ENCODE measurements around the gene NANS.
"Not testable (repeated sequence)": the region's sequence is repeated elsewhere in the genome, so short reads cannot be mapped to it uniquely, and the experiment has no call there.

The NANS gene

GRCh38 chr9:98039607-98040017 is 16.9 kb upstream of the NANS start:
- no peak for DNase-seq

DNA sequence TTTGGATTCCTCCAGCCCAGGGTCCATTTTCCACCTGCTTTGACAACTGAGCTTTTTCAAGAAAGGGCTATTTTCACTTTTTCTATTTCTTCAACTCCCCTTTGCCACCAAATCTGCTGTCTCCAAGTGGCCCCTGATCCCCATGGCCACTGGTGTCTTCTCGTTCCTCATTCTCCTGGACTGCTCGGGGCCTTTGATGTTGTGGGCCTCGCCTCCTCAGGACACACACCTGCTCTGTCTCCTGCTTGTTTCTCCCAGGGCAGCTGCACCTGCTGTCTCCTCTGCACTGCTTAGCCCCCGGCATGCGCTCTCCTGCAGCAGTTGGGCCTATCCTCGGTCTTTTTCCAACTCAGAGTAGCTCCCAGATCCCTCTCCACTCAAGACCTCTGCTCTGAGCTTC is 16.3 kb upstream of the NANS start:
- DNase-seq = no peak

DNA sequence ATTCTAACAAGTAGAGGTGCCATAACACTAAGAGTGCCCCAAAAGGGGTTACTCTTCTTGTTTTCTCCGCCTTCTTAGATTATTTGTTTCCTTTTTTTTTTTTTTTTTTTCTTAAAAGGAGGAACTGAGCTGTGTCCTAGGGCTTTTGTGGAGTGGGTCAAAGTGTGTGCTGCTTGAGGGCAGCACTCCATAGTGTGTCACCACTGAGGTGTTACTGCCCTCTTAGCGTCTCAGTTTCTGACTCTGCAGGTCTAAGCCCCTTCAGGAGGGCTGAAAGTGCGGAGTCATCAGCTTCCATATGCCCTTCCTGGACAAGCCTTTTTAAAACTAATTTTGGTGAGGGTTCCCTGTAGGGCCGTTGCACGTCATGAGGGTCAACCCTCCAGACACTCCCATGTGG is 12.6 kb upstream of the NANS start:
- DNase-seq = no peak

DNA sequence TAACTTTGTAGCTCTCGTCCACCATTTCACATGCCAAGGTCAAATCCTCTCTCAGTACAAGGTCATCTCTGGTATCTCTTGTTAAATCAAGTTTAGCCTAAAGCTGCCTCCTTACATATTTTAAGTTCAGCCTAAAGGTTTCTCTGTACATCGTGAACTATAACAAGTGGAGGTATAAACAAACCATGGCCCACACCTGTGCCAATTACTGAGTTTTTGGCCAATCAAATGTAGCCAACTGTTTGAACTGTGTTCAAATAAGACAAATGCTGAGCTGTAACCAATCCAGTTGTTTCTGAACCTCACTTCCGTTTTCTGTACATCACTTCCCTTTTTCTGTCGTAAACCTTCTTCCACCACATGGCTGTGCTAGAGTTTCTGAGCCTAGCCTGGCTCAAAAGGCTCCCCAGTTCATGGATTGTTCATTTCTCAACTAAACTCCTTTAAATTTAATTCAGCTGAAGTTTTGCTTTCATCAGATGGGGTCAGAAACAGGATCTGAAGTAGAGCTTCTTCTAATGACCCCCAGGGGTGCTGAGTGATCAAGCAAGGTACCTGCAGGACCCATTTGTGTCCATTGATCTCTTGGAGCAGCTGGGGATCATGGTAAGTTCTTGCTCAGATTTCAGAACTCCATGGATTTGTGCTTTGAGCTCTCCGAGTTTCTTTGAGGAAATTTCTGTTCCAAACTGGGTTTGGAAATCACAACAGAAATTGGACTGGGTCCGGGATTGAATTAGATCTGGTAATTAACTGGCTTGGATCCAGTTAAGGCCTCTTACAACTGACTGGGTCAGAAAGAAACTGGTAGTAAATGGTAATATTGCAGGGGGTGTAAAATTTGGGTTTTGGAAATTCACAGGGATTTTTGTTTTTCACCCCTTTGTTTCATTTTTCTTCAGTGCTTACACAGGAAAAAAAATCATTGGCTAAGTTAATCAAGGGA is 11.0 kb upstream of the NANS start:
- no peak for DNase-seq

GRCh38 chr9:98046180-98046543 is 10.4 kb upstream of the NANS start:
- DNase-seq = no peak

DNA sequence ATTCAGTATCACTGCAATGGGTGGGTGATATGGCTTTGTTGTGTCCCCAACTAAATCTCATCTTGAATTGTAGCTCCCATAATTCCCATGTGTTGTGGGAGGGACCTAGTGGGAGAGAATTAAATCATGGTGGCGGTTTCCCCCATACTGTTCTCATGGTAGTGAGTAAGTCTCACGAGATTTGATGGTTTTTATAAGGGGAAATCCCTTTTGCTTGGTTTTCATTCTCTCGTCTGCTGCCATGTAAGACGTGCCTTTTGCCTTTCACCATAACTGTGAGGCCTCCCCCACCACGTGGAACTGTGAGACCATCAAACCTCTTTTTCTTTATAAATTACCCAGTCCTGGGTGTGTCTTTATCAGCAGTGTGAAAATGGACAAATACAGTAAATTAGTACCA is 9.5 kb upstream of the NANS start:
- no peak for DNase-seq

- DNase-seq = no peak
Observed at GRCh38 chr9:98049288-98050072, 7.1 kb upstream of the NANS start.

GRCh38 chr9:98050351-98050750 is 6.2 kb upstream of the NANS start:
- no peak for DNase-seq

- no peak for DNase-seq
Observed at GRCh38 chr9:98054376-98054951, 2.1 kb upstream of the NANS start.

DNA sequence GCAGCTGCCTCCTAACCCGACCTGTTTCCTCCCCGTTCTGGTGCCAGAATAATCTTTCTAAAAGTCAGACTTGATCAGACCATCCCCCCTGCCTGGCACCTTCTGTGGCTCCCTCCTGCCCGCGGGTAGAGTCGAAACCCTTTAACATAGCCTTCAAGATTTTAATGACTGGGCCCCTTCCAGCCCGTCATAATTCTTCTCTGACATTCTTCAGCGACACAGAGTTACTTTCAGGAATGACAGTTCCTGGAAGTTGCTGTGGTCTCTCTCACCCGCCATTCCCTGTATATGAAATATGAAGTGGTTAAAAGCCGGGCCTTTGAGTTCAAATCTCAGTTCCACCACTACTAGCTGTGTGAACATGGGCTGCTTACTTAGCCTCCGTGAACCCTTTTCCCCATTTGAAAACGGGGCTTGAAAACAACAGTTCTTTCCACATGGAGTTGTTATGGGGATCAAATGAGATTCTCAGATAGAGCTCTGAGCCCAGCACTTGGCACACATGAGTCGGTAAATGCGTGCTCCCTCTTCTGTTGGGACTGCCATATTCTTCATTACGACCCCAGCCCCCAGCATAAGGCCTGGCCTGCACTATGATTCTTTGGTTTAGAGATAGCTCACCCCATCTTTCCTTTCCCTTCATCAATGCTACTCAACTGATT is 737 bp downstream of the NANS start:
- no peak for DNase-seq

- no peak for DNase-seq
Observed at GRCh38 chr9:98062161-98062560, 5.6 kb downstream of the NANS start.

- no peak for DNase-seq
Observed at GRCh38 chr9:98064623-98065392, 8.3 kb downstream of the NANS start.

- no peak for DNase-seq
Observed at GRCh38 chr9:98066235-98066634, 9.7 kb downstream of the NANS start.

DNA sequence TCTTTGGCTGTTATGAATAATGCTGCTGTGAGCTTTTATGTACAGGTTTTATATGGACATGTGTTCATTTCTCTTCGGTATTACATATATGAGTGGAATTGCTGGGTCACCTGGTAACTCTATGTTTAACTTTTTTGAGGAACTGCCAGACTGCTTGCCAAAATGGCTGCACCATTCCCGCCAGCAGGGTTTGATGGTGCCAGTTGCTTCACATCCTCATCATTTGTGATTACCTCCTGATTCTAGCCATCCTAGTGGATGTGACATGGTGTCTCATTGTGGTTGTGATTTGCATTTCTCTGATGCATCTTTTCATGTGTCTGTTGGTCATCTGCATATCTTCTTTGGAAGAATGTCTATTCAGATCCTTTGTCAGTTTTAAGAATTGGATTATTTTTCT is 10.7 kb downstream of the NANS start:
- DNase-seq = no peak

DNA sequence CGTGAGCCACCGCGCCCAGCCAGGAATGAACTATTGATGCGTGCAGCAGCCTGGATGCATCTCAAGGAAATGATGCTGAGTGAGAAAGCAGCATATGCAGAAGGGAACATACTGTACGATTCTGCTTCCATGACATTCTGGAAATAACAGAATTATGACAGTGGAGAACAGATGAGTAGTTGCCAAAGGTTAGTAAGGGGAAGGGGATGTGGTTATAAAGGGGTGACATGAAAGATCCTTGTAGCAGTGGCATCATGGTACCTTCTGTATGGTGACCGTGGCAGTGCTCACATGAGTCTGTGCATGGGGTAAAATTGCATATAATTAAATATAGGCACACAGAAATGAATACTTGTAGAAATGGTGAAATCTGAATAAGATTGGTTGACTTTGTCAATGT is 13.0 kb downstream of the NANS start:
- no peak for DNase-seq

GRCh38 chr9:98070704-98071103 is 14.2 kb downstream of the NANS start:
- no peak for DNase-seq

DNA sequence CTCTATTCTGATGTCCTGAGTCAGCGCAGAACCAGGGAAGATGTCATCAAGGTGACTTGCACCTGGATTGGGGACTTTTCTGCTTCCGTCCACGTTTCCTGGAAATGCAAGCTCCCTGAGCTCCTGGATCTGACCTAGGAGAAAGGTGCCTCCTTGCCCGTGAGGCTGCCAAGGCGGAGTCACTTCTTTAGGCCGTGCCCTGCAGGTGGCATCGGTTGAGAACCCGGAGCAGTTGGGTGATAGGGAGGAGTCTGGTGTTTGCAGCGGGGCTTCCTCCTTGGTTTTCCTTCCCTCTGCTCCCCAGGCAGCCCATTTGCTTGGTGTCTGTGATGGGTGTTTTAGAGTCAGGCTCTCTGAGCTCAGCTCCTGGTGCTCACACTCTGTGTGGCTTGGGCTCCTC is 15.2 kb downstream of the NANS start:
- no peak for DNase-seq

GRCh38 chr9:98074115-98074990 is 17.8 kb downstream of the NANS start:
- DNase-seq = no peak

DNA sequence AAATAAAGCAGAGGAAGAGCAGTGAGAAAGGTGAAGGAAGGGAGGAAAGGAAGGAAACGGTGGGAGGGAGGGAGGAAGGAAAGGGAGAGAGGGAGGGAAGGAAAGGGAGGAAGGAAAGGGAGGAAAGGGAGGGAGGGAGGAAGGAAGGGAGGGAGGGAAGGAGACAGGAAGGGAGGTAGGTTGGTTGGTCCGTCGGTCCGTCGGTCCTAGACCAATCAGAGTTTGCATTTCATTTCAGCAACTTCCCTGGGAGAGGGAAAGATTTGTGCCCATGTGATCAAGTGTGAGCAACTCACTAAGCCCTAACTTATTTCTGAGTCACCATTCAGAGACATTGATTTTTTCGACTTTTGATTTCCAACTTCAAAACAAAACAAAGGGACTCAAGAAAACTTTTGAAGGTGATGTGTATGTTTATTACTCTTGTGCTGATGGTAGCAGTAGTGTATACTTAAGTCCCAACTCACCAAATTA is 18.8 kb downstream of the NANS start:
- DNase-seq = no peak

- not testable (repeated sequence) for DNase-seq
Observed at GRCh38 chr9:98076514-98076890, 20.0 kb downstream of the NANS start.

DNA sequence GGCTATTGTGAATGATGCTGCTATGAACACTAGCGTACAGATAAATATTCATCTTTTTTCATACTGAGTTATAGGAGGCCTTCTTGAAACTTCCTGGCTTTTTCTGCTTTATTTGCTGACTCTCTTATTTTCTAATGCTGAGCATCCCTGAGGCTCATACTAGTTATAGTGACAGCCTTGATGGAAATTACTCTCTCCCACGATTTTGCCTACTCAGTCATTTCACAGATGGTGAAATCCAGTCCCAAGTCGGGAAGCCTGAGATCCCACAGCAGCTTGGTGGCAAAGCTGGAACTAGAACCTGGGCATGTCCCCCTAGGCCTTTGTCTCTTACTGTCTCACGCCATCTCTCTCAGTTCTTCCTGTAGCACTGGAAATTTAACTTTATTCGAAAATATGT is 22.4 kb downstream of the NANS start:
- DNase-seq = no peak

All from NCI-H187 treated with DMSO at 0.1 percent for 48 hours (cell line).